ENCODE measurements around the gene SLC24A3.

Gene SLC24A3

DNA sequence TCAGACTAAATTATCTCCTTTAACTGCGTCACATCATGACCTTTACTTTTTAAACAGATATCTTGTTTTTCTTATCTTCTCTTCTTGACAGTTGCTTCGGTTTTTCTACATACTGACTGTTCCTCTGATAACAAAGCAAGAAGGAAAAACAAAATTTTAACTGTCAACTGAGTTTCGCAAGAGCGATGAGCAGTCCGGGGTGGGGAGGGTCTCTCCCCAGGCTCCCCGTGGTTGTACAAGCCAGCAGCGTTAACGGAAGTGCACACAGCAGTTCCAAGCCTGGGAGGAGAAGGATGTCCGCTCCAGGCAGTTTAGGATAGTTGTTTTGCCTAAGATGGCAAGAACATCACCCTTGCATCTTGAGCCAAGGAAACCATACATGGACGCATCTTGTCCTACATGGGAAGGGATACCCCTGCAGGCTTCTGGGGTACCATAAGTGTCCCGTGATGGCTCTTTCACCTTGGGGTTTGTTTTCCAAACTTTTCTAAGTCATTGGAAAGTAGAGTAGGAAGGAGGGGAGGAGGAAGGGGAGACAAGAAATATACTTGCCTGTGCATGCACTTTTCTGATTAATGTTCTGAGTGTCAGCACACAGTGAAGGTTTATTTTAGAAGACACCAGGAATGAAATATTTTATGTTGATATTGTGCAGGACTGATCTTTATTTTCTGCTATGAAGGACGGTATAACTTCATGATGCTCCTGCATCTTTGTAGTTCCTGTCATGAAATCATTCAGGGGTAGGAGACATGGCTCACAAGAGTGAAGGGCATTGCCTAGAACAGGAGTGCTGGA is 20.8 kb downstream of the SLC24A3 start:
- in situ Hi-C loops (cut with MboI; ENCODE audit: low sequenced_read_pairs, unreplicated experiment), result no loop called here
- TF ChIP-seq, protein P1, sequence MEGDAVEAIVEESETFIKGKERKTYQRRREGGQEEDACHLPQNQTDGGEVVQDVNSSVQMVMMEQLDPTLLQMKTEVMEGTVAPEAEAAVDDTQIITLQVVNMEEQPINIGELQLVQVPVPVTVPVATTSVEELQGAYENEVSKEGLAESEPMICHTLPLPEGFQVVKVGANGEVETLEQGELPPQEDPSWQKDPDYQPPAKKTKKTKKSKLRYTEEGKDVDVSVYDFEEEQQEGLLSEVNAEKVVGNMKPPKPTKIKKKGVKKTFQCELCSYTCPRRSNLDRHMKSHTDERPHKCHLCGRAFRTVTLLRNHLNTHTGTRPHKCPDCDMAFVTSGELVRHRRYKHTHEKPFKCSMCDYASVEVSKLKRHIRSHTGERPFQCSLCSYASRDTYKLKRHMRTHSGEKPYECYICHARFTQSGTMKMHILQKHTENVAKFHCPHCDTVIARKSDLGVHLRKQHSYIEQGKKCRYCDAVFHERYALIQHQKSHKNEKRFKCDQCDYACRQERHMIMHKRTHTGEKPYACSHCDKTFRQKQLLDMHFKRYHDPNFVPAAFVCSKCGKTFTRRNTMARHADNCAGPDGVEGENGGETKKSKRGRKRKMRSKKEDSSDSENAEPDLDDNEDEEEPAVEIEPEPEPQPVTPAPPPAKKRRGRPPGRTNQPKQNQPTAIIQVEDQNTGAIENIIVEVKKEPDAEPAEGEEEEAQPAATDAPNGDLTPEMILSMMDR (IDR thresholded peaks at IDR 0.05; ENCODE audit: borderline replicate concordance, control extremely low read depth, extremely low read depth, insufficient read depth, missing control alignments), result no peak
- DNase-seq (ENCODE audit: low spot score), result no peak

DNA sequence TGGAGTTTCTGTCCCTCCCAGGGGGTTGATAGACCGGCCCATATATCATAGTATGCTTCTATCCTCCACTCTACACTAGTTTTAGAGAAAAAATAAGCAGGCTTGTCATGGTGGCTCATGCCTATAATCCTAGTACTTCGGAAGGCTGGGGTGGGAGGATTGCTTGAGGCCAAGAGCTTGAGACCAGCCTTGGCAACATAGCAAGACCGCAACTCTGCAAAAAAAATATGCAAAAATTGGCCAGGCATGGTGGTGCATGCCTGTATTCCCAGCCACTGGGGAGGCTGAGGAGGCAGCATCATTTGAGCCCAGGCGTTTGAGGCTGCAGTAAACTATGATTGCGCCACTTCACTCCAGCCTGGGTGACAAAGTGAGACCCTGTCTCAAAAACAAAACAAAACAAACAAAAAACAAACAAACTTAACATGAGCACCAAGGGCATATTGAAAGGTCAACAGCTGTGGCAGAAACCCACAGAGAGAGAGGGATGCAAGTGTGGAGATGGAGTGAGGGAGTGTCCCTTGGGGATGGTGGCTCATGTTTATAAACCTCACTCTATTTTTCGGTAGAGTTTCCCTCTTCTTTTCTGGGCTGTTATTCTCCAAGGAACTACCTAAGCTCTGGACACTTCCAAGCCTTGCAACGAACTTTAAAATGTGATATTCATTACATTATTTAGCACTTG is 24.1 kb downstream of the SLC24A3 start:
- in situ Hi-C loops (cut with MboI; ENCODE audit: low sequenced_read_pairs, unreplicated experiment), result no loop called here
- no peak for DNase-seq (ENCODE audit: low spot score)
- TF ChIP-seq, protein P1 (IDR thresholded peaks at IDR 0.05; ENCODE audit: borderline replicate concordance, control extremely low read depth, extremely low read depth, insufficient read depth, missing control alignments), result no peak

DNA sequence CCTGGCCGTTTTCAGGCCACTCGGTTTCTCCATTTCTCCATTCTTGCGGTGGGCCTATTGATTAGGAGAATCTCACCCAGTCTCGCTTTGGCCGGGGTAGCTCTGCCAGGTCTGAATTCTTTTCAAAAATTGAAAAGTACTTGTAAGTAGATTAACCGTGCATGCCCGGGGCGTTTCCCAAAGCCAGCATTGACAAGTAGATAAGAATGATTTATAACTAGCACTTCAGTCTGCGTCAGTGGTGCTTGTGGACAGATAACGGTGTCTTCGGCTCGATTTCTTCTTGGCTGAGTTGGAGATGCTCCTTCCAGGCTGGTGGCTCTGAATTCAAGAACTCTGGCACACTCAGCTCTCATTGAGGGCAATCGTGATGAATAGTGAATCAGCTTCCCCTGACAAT is 29.0 kb downstream of the SLC24A3 start:
- in situ Hi-C loops (cut with MboI; ENCODE audit: low sequenced_read_pairs, unreplicated experiment), result no loop called here
- TF ChIP-seq, protein P1 (IDR thresholded peaks at IDR 0.05; ENCODE audit: borderline replicate concordance, control extremely low read depth, extremely low read depth, insufficient read depth, missing control alignments), result no peak
- no peak for DNase-seq (ENCODE audit: low spot score)

DNA sequence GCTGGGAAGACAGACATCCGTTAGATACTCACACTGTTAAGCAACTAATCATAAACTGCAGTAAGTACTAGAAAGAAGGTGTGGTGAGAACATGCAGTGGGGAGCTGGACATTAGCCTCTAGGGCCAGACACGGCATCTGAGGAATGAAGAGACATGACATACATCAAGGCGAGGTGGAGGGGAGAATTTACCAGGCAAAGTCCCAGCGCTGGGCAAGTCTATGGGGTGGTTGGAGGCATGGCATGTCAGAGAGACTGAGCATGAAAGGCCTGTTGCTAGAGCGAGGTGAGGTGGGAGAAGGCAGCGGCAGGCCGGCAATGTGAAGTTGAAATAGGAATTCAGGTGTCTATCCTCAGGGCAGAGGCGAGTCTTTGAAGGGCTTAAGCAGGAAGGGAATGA is 31.8 kb downstream of the SLC24A3 start:
- no peak for DNase-seq (ENCODE audit: low spot score)
- TF ChIP-seq, protein P1 (IDR thresholded peaks at IDR 0.05; ENCODE audit: borderline replicate concordance, control extremely low read depth, extremely low read depth, insufficient read depth, missing control alignments), result no peak
- in situ Hi-C loops (cut with MboI; ENCODE audit: low sequenced_read_pairs, unreplicated experiment), result no loop called here

DNA sequence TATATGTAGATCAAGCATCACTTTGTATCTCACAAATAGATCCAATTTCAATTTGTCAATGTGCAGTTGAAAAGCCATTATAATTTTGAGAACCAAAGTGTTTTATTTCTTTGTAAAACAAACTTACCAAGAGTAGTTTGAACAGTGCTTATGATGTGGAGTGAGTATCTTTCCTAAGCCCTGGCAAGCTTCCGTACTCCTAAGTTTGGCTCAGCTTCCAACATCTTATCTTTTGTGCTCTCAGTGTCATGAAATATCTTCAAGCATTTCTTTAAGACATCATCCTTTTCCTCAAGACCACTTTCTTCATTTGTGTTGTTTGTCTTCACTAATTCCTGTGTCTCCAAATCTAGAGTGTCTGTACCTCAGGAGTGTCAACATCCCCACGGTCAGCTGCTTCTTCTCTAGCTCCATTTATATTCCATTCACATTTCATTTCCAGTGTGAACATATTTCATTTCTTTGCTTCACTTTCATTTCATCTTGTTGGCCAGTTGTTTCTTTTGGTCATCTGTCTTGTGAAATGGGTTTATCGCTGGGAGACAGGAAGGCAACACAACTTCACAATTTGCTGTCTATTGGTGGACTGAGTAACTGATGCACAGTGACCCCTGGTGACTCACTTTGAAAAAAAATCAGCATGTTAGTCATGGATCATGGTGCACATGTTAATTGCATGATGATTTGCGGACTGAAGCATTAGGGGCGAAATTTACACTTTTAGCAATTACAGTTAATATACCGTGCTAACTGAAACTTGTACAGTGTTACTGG is 36.9 kb downstream of the SLC24A3 start:
- in situ Hi-C loops (cut with MboI; ENCODE audit: low sequenced_read_pairs, unreplicated experiment), result no loop called here
- no peak for DNase-seq (ENCODE audit: low spot score)
- TF ChIP-seq, protein P1 (IDR thresholded peaks at IDR 0.05; ENCODE audit: borderline replicate concordance, control extremely low read depth, extremely low read depth, insufficient read depth, missing control alignments), result no peak

DNA sequence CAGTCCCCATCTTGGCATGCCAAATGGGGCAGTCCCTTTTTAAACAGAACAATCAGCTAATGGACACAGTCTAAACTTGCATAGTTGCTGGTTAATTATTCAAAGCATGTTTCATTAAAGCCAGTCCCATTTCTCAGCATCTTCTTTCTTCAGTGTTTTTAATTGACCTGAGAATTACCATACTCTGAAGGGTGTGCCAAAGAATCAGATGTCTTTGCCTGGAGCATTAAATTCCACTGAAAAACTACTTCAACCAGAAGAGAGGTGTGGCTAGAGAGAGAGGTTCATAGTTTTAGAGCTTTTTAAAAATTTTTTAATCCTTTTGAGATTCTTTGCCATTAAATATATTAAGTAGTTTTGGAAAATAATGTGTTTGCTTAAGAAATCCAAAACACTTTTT is 37.9 kb downstream of the SLC24A3 start:
- no peak for DNase-seq (ENCODE audit: low spot score)
- in situ Hi-C loops (cut with MboI; ENCODE audit: low sequenced_read_pairs, unreplicated experiment), result no loop called here
- TF ChIP-seq, protein P1 (IDR thresholded peaks at IDR 0.05; ENCODE audit: borderline replicate concordance, control extremely low read depth, extremely low read depth, insufficient read depth, missing control alignments), result no peak
